ENCODE measurements around the gene TAMALIN.
A peak's percentile ranks its signal among the peaks of the same experiment; 100 is the strongest.

TAMALIN gene

GRCh38 chr12:52037248-52037861 is 30.6 kb downstream of the TAMALIN start:
- no peak for DNase-seq

- no peak for DNase-seq
Observed at GRCh38 chr12:52038447-52038846, 31.7 kb downstream of the TAMALIN start.

GRCh38 chr12:52041035-52041434 is 34.3 kb downstream of the TAMALIN start:
- no peak for DNase-seq

GRCh38 chr12:52041695-52042123 is 35.0 kb downstream of the TAMALIN start:
- peak; percentile 82 for DNase-seq

GRCh38 chr12:52042706-52043385 is 36.1 kb downstream of the TAMALIN start:
- DNase-seq: no peak

- DNase-seq: no peak
Observed at GRCh38 chr12:52043386-52044212, 36.9 kb downstream of the TAMALIN start.

- DNase-seq: no peak
Observed at GRCh38 chr12:52044292-52044983, 37.7 kb downstream of the TAMALIN start.

- no peak for DNase-seq
Observed at GRCh38 chr12:52045794-52046199, 39.1 kb downstream of the TAMALIN start.

- DNase-seq: no peak
Observed at GRCh38 chr12:52046859-52047258, 40.1 kb downstream of the TAMALIN start.

- DNase-seq: no peak
Observed at GRCh38 chr12:52049286-52049685, 42.5 kb downstream of the TAMALIN start.

GRCh38 chr12:52049688-52050087 is 42.9 kb downstream of the TAMALIN start:
- no peak for DNase-seq

GRCh38 chr12:52050116-52050757 is 43.5 kb downstream of the TAMALIN start:
- DNase-seq: peak; percentile 70

GRCh38 chr12:52050758-52051541 is 44.2 kb downstream of the TAMALIN start, which contains the start of gene NR4A1:
NR4A1 (plus strand) TSS chr12:52051442; CDS start chr12:52054329, 2,887 bp downstream.
- DNase-seq: peak; percentile 99

- DNase-seq: peak; percentile 55
Observed at GRCh38 chr12:52052468-52053186, 45.9 kb downstream of the TAMALIN start.

GRCh38 chr12:52053536-52054209 is 46.9 kb downstream of the TAMALIN start:
- DNase-seq: no peak

- no peak for DNase-seq
Observed at GRCh38 chr12:52054231-52054832, 47.6 kb downstream of the TAMALIN start.

- no peak for DNase-seq
Observed at GRCh38 chr12:52054833-52055730, 48.3 kb downstream of the TAMALIN start.

Data from CD4-positive, alpha-beta T cell treated with Interleukin-12 subunit alpha and Interleukin-12 subunit beta, for 1 hour (primary cell).